SH-SY5Y (cell line): ENCODE results near the gene DST.

Source experiments
- GATA2 ChIP-seq: IDR thresholded peaks from 2 replicates; pipeline ENCODE4 v1.6.1; 2011; ENCODE audit warnings: mild to moderate bottlenecking, low read depth, low read length
- GATA3 ChIP-seq: IDR thresholded peaks from 2 replicates; pipeline ENCODE4 v1.6.1; 2011; ENCODE audit warnings: low read depth, mild to moderate bottlenecking, low read length, moderate library complexity

DNA sequence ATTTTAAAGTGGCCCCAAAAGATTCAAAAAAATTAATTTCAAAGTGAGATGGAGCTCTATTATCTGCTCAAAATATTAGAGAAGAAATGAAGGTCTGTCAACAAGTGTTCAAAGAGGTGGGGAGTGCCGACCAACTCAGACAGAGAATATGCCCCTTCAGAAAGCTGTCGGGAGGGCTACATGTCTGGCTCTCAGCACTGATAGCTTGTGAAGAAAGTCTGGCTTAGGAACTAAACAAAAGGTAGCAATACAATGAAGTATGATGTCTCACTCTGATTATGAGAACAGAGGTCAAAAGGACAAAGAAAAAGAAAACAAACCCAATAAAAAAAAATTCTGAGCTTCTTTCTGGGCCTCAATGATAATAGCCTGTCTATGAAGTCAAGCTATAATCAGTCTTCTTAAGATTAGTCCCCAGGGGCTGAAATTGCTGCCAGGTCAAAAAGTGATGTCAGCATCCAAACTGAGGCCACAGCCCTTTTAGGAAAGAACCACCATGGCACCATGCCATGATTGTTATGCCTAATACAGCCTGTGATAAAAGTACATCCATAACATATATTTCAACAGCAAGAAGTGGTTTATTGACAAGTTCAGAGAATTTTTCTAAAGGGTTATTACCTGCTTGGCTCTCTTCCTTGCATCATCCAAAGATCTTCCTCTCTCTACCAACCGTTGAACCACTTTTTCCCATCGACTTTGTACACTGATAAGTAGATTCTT lies 150.9 kb downstream of the DST start:
- TF ChIP-seq GATA2 (no peak), GATA3 (no peak)
